Middle frontal gyrus (tissue), 1 donor: ENCODE results near the gene EGF.

Source experiments
- DNase-seq: peaks from one replicate; pipeline ENCODE4 v3.0.0-alpha.2; 2015; ENCODE audit warnings: low spot score; ENCODE audit errors: extremely low spot score

The EGF gene

GRCh38 chr4:109990261-109991257 is 77.9 kb downstream of the EGF start:
- no peak for DNase-seq

- no peak for DNase-seq
Observed at GRCh38 chr4:109993116-109993515, 80.4 kb downstream of the EGF start.

- DNase-seq = no peak
Observed at GRCh38 chr4:109994415-109994827, 81.7 kb downstream of the EGF start.

DNA sequence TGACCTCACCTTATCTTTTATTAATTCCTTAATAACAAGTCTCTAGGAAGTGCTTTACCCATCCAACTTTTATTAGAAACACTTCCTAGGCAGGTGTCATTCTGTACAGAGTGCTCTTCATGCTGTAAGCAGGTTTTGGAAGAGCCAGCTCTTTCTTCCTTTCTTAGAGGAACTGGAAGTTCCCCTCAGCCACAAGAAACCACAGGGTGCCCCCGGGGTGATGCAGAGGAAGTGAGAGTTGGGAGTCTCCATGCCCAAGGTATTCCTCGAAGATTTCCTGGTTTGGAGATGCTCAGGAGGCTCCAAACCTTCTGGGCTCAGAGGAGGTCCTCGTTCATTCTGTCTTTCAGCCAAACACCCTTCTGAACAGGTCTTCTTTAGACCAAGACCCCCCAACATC is 83.8 kb downstream of the EGF start:
- no peak for DNase-seq

DNA sequence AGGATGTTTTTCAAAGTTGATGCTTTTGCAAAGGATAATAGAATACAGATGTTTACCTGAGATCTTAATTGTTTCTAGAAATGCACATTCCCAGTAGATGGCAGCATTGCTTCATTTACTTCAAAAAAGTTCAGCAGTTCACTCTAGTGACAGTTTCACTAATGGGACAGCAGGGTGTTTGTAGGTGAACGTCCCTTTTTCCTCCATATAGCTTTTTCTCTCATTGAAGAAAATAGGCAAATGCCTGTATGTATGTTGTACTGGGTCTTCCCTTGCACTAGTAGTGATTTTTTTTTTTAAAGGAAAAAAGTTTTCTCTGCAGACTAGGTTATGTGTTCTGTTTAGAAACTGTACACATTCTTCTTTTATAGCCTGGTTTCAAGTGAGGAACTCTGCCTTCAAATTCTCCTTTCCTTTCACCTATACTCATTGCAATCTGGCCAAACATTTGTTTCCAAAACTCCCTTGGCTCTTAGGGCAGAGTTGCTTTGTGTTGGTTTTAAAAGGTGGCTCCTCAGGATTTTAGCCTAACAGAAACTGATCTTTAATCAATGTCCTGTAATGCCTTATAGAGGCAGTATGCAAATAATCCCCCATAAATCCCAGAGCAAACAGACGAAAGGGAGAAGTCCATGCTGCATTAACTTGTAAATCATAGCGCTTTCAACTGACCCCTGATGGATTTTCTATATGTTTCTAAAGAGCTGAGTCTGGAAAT is 86.3 kb downstream of the EGF start:
- DNase-seq = no peak

GRCh38 chr4:109999585-109999912 is 86.9 kb downstream of the EGF start:
- no peak for DNase-seq

GRCh38 chr4:110002326-110002725 is 89.6 kb downstream of the EGF start:
- DNase-seq = no peak

DNA sequence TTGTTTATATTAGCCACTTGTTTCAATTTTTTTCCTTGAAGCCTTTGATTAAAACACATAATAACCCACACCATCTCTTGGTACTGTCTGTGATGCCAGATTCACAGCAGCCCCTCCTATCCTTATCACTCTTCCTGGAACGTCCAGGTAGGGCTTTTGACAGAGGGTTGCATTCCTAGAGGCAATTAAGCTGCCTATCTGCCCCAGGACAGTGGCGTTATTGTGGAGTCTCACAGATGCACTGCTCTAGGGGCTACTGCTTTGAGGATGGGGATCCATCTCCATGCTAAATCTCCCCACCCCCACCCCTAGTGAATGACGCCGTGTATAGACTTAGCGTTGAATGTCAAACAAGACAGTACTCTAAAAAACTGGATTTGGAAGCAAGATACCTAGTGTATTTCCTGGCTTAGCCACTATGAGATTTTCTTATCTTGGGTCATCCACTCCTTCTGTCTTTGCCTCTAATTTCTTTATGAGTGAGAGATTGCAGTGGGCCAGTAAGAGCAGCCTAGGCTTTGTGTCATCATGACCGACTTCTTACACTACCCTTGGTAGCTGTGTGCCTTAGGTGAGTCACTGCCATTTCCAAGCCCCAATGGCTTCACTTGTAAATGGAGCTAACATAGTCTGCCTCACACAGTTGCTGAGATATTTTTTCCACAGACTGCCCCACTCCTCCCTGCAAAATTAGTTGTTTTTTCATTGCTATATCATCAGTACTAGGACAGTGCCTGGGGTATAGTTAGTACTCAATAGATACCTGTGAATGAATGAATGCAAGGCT is 90.9 kb downstream of the EGF start:
- no peak for DNase-seq

GRCh38 chr4:110004556-110004955 is 91.9 kb downstream of the EGF start:
- DNase-seq = no peak

DNA sequence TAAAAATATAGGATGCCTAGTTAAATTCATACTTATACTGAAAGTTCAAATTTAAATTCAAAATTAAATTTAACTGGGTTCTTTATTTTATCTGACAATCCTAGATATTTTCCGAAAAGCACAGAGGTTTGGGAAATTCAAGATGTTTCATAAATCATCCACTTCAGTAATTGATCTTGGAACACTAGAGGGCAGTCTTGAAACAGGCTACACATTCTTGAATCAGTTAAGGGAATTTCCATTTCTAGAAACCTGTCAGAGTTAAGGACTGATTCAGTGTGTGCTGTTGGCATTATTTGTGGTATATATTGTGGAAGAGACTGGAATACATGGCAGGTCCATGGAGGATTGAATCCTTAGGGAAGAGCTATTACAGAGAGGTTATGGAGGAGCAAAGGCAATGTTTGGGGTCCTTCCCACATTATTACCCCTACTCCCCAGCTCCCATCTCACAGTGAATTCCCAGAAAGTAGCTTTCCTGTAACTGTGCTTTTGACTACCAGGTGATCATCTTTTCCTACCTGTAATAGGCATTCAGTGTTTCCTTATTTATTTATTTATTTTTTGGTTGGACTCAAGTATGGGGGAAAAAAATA is 92.9 kb downstream of the EGF start:
- peak; percentile 24 for DNase-seq

GRCh38 chr4:110007217-110007616 is 94.5 kb downstream of the EGF start:
- DNase-seq = no peak

DNA sequence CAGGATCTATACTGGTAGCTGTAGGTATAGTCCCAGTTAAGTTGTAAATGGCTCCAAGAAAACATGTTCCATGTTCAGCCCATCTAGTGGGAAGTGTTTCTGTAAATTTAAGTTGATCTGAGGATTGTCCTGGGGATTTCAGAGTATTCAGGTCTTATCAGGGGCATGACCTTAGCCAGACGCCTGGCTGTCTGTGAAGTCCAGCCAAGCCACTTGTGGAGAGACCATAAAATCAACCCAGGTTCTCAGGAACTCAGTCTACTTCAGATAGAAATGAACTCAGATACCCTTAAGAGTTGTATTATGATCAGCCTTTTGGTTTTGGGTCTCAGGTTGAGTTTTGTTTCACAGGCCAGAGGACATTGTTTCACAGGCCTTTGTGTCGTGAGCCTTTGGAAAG is 95.9 kb downstream of the EGF start:
- no peak for DNase-seq

- DNase-seq = no peak
Observed at GRCh38 chr4:110009550-110009949, 96.9 kb downstream of the EGF start.

GRCh38 chr4:110010797-110011196 is 98.1 kb downstream of the EGF start:
- DNase-seq = no peak

- no peak for DNase-seq
Observed at GRCh38 chr4:110012917-110013316, 100.2 kb downstream of the EGF start.

DNA sequence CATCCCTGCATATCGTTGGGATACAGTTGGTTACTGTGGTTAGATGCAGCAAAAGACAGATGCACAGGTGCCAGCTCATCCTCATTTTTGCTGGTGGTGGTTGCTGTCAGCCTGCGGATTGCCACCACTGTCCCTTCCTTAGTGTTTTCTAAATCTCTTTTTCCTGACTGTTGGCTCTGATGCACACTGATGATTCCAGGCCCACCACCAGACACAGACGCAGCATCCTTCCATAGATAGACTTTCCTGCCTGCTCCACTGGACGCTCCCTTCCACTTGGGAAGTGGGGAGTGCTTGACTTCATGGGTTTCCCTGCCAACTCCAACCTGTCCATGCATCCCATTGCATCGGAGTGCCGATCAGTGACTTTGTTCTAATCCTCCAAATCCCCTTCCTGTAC is 101.5 kb downstream of the EGF start:
- no peak for DNase-seq

- no peak for DNase-seq
Observed at GRCh38 chr4:110019153-110019552, 106.5 kb downstream of the EGF start.

DNA sequence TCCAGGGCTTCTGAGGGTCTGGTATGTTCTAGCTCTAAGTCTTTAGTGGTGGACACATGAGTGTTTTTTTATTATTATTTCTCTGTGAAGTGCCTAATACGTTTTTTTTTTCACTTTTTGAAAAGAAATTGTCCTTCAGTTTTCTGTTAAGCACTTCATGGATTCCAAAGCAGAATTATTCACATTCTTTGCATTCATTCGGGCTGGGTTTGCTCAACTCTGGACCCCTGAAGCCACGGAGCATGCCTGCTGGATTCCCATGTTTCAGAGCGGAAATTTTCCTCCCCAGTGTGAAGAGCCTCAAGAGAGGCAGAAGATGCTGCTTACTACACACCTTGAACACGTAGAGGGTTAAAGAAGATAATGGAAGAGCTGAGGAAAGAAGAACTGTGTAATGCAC is 107.5 kb downstream of the EGF start:
- no peak for DNase-seq

- DNase-seq = no peak
Observed at GRCh38 chr4:110020646-110021443, 108.2 kb downstream of the EGF start.

DNA sequence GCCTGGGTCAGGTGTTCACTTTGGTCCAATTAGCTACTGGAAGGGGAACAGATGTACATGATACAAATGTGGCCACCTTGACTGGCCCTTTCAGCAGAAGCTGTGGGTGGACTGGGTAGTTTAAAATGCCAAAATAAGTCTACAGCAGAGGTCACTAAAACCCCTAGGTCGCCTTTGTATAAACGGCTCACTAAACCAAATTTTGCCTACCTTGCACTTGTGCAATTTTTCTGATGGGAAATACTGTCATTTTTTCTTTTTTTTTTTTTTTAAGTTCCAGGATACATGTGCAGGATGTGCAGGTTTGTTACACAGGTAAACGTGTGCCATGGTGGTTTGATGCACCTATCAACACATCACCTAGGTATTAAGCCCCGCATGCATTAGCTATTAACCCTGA is 109.8 kb downstream of the EGF start:
- DNase-seq = no peak

DNA sequence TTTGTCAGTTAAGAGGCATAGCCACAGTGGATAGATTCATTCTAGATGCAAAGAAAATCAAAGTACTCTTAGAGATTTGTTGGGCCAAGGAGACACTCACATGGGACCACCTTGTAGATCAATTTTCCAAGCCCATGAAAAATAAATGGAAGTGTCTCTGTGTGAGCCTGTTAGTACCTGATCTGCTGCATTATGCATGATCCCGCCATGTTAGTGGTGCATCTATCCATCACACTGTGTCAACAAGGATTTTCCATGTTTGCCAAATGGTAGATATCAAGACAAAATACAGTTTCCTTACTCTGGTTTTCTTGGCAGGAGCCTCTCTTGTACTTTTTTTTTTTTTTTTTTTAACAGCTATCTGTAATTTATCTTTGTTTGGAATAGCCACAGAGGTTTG is 112.4 kb downstream of the EGF start:
- DNase-seq = no peak
